Measurements from ENCODE around the gene RETREG2. TPM values are rescaled to one million over a fixed set of nuclear protein-coding genes. Genes with fewer than 3 reads are reported as not detected.

The RETREG2 gene
- polyA plus RNA-seq, 4 donors: 36.2 to 101 (median 54.5) TPM

DNA sequence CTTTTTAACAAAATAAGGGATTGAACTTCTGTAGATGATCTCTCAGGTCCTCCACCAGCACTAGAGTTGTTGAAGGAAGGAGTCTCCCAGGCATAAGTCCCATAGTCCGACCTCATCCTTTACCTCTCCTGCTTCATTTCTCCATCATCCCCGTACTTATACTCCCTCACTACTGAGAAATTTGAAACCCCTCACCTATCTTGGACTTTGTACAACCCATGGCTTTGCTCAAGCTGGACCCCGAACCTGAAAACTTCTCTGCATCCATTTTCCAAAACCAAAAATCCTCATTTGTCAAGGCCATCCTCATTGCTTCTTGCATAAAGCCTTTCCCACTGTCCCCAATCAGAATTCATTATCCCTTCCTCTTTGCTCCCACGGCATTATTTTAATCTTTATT, 17.0 kb upstream of the RETREG2 start:
- H3K27ac ChIP-seq (ENCODE audit: low read depth in 1 of 3, low read length in 2 of 3): peak overlapping the region; percentile 65 to 96 (median 92)
- peaks cover 2 to 11% (median 8%) of the 10 kb centered on the region in 3 donors for H3K4me1 ChIP-seq (ENCODE audit: control insufficient read depth in 3 of 3, insufficient read depth in 2 of 3, low read depth in 1 of 3, low read length in 2 of 3)
- peaks cover 0 to 10% (median 2%) of the 10 kb centered on the region in 3 donors for H3K36me3 ChIP-seq (ENCODE audit: control insufficient read depth in 3 of 3, insufficient read depth in 2 of 3, low read depth in 1 of 3, low read length in 3 of 3)
- no peaks in the 10 kb centered on the region for H3K27me3 ChIP-seq (ENCODE audit: control insufficient read depth in 3 of 3, insufficient read depth in 3 of 3, low read length in 3 of 3)
- DNase-seq (no peak), FAIRE-seq (no peak)
- H3K9me3 ChIP-seq (ENCODE audit: control insufficient read depth in 2 of 2, insufficient read depth in 1 of 2, low read depth in 1 of 2, low read length in 1 of 2): no peaks in the 10 kb centered on the region
- H3K4me3 ChIP-seq (ENCODE audit: low read depth in 1 of 3, low read length in 3 of 3): peak overlapping the region in 2 of 3 donors; percentile 49 to 76
- 32 to 61% (median 54%) methylated on average over 4 of the region's 4 CpGs for WGBS, 3 donors

- WGBS, 3 donors: 92 to 98% (median 98%) methylated on average over 6 of the region's 6 CpGs
- Histone ChIP-seq H3K36me3 (ENCODE audit: control insufficient read depth in 3 of 3, insufficient read depth in 2 of 3, low read depth in 1 of 3, low read length in 3 of 3) (peaks cover 0 to 10% (median 0%) of the 10 kb centered on the region in 3 donors), H3K27me3 (ENCODE audit: control insufficient read depth in 3 of 3, insufficient read depth in 3 of 3, low read length in 3 of 3) (no peaks in the 10 kb centered on the region), H3K27ac (ENCODE audit: low read depth in 1 of 3, low read length in 2 of 3) (no peak overlapping the region), H3K9me3 (ENCODE audit: control insufficient read depth in 2 of 2, insufficient read depth in 1 of 2, low read depth in 1 of 2, low read length in 1 of 2) (no peaks in the 10 kb centered on the region), H3K4me3 (ENCODE audit: low read depth in 1 of 3, low read length in 3 of 3) (no peak overlapping the region), H3K4me1 (ENCODE audit: control insufficient read depth in 3 of 3, insufficient read depth in 2 of 3, low read depth in 1 of 3, low read length in 2 of 3) (peaks cover 2 to 11% (median 8%) of the 10 kb centered on the region in 3 donors)
- DNase-seq (no peak), FAIRE-seq (no peak)
Observed at GRCh38 chr2:219163156-219163555, 14.9 kb upstream of the RETREG2 start.

DNA sequence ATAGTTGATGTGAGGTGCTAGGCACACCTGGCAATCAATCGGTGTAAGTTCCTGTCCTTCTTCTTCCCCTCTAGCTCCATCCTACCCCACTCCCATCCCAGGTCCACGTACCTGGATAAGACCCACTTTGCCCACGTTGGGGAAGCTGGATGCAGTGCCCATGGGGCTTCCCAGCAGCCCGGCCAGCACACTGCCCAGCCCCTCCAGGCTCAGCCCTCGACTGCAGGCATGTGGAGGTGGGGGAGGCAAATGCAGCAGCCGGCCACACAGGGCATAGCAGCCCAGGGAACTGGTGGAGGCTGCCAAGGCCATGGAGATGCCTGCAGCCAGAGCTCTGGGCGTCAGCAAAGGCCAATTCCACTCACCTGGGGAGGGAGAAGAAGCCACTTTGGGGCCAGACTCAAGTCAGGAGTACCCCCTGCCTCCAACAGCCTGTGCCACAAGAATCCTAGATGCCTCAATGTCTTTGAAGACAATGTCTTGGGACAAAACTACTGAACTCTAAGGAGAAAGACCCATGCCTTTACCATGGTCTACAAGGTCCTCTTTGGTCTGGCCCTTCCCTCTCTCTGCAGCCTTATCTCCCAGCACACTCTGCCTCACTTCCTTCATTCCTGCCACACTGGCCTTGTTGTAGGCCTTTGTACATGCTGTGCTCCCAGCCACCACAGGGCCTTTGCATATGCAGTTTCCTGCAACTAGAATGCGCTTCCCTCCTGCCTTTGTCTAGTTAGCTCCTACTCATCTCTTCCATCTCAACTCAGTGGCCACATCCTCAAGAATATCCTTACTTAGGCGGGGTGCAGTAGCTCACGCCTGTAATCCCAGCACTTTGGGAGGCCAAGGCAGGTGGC, 12.8 kb upstream of the RETREG2 start:
- 63 to 86% (median 78%) methylated on average over 10 of the region's 10 CpGs for WGBS, 3 donors
- Histone ChIP-seq H3K9me3 (ENCODE audit: control insufficient read depth in 2 of 2, insufficient read depth in 1 of 2, low read depth in 1 of 2, low read length in 1 of 2) (no peaks in the 10 kb centered on the region), H3K4me1 (ENCODE audit: control insufficient read depth in 3 of 3, insufficient read depth in 2 of 3, low read depth in 1 of 3, low read length in 2 of 3) (peaks cover 5 to 20% (median 5%) of the 10 kb centered on the region in 3 donors), H3K4me3 (ENCODE audit: low read depth in 1 of 3, low read length in 3 of 3) (no peak overlapping the region), H3K27me3 (ENCODE audit: control insufficient read depth in 3 of 3, insufficient read depth in 3 of 3, low read length in 3 of 3) (no peaks in the 10 kb centered on the region), H3K27ac (ENCODE audit: low read depth in 1 of 3, low read length in 2 of 3) (no peak overlapping the region), H3K36me3 (ENCODE audit: control insufficient read depth in 3 of 3, insufficient read depth in 2 of 3, low read depth in 1 of 3, low read length in 3 of 3) (peaks cover 0 to 8% (median 0%) of the 10 kb centered on the region in 3 donors)
- FAIRE-seq: no peak
- DNase-seq: no peak

DNA sequence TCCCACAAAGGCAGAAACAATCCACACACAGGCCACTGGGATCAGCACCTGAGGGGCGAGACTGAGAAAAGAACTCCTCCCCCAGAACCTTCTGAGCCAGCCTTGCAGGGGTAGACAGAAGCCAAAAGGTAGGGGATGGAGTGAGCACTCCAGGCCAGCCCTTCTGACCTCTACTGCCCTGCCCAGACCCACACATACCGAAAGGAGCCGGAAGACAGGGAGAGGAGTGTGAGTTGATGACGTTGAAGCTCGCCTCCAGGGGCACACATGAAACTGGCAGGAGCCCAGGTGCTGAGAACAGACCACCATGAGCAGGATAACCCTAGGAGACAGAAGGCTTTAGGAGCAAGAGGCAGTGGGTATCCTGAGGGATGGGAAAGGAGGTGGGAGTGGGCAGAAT, 10.1 kb upstream of the RETREG2 start:
- DNase-seq: no peak
- Histone ChIP-seq H3K27ac (ENCODE audit: low read depth in 1 of 3, low read length in 2 of 3) (no peak overlapping the region), H3K36me3 (ENCODE audit: control insufficient read depth in 3 of 3, insufficient read depth in 2 of 3, low read depth in 1 of 3, low read length in 3 of 3) (peaks cover 0 to 26% (median 5%) of the 10 kb centered on the region in 3 donors), H3K27me3 (ENCODE audit: control insufficient read depth in 3 of 3, insufficient read depth in 3 of 3, low read length in 3 of 3) (no peaks in the 10 kb centered on the region), H3K9me3 (ENCODE audit: control insufficient read depth in 2 of 2, insufficient read depth in 1 of 2, low read depth in 1 of 2, low read length in 1 of 2) (no peaks in the 10 kb centered on the region), H3K4me1 (ENCODE audit: control insufficient read depth in 3 of 3, insufficient read depth in 2 of 3, low read depth in 1 of 3, low read length in 2 of 3) (peaks cover 0 to 22% (median 5%) of the 10 kb centered on the region in 3 donors), H3K4me3 (ENCODE audit: low read depth in 1 of 3, low read length in 3 of 3) (no peak overlapping the region)
- 76 to 92% (median 83%) methylated on average over 5 of the region's 5 CpGs for WGBS, 3 donors
- FAIRE-seq: no peak

DNA sequence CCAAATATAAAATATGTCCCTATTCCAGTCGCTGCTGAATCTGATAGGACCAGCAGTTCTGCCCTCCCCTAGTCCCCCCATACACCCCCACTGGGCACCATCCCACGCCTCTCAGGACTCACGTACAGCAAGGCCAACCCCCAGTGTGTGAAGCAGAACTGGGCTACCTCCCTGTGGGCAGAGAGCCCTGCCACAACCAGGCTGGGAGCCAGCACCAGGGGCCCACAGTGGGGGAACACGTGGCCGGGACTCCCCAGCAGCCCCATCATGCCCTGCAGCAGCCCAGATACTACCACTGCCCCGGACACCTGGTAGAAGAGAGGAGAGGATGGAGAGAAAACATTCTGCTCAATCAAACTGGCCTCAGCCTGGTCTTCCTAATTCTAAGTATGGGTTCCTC, 9.5 kb upstream of the RETREG2 start:
- no peaks in the 10 kb centered on the region for H3K27me3 ChIP-seq (ENCODE audit: control insufficient read depth in 3 of 3, insufficient read depth in 3 of 3, low read length in 3 of 3)
- DNase-seq (no peak), FAIRE-seq (no peak)
- peaks cover 0 to 22% (median 5%) of the 10 kb centered on the region in 3 donors for H3K4me1 ChIP-seq (ENCODE audit: control insufficient read depth in 3 of 3, insufficient read depth in 2 of 3, low read depth in 1 of 3, low read length in 2 of 3)
- peaks cover 0 to 29% (median 8%) of the 10 kb centered on the region in 3 donors for H3K36me3 ChIP-seq (ENCODE audit: control insufficient read depth in 3 of 3, insufficient read depth in 2 of 3, low read depth in 1 of 3, low read length in 3 of 3)
- H3K9me3 ChIP-seq (ENCODE audit: control insufficient read depth in 2 of 2, insufficient read depth in 1 of 2, low read depth in 1 of 2, low read length in 1 of 2): no peaks in the 10 kb centered on the region
- H3K4me3 ChIP-seq (ENCODE audit: low read depth in 1 of 3, low read length in 3 of 3): no peak overlapping the region
- WGBS, 3 donors: 34 to 53% (median 47%) methylated on average over 6 of the region's 6 CpGs
- no peak overlapping the region for H3K27ac ChIP-seq (ENCODE audit: low read depth in 1 of 3, low read length in 2 of 3)

DNA sequence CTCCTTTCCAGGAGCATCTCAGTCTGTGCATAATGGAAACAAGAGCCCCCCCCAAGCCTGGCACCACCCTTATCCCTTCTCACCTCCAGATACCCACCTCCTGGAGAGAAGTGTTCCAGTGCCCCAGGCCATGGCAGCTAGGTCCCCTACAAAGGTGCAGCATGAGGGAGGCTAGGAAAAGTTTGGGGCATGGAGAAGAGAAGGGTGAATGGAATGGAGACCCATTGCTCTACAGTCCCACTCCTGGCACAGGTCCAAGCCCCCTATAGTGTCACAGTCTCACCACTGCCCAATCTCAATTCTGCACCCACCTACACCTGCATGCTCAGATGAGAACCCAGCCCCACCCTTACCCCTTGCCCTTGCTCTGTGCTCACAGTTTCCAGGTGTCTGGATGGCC, 9.1 kb upstream of the RETREG2 start:
- Histone ChIP-seq H3K36me3 (ENCODE audit: control insufficient read depth in 3 of 3, insufficient read depth in 2 of 3, low read depth in 1 of 3, low read length in 3 of 3) (peaks cover 2 to 33% (median 8%) of the 10 kb centered on the region in 3 donors), H3K9me3 (ENCODE audit: control insufficient read depth in 2 of 2, insufficient read depth in 1 of 2, low read depth in 1 of 2, low read length in 1 of 2) (no peaks in the 10 kb centered on the region), H3K4me3 (ENCODE audit: low read depth in 1 of 3, low read length in 3 of 3) (no peak overlapping the region), H3K27ac (ENCODE audit: low read depth in 1 of 3, low read length in 2 of 3) (no peak overlapping the region), H3K4me1 (ENCODE audit: control insufficient read depth in 3 of 3, insufficient read depth in 2 of 3, low read depth in 1 of 3, low read length in 2 of 3) (peaks cover 0 to 22% (median 5%) of the 10 kb centered on the region in 3 donors), H3K27me3 (ENCODE audit: control insufficient read depth in 3 of 3, insufficient read depth in 3 of 3, low read length in 3 of 3) (no peaks in the 10 kb centered on the region)
- FAIRE-seq: no peak
- peak in 1 of 2 donors; percentile 43 for DNase-seq

GRCh38 chr2:219169930-219170654, 8.0 kb upstream of the RETREG2 start, which contains the start of gene SLC23A3:
Gene SLC23A3 (minus strand): TSS chr2:219170029. CDS start chr2:219169984, 45 bp downstream.
- H3K9me3 ChIP-seq (ENCODE audit: control insufficient read depth in 2 of 2, insufficient read depth in 1 of 2, low read depth in 1 of 2, low read length in 1 of 2): no peaks in the 10 kb centered on the region
- FAIRE-seq (no peak), DNase-seq (peak; percentile 57 to 91)
- peaks cover 0 to 22% (median 7%) of the 10 kb centered on the region in 3 donors for H3K4me1 ChIP-seq (ENCODE audit: control insufficient read depth in 3 of 3, insufficient read depth in 2 of 3, low read depth in 1 of 3, low read length in 2 of 3)
- WGBS, 3 donors: 39 to 77% (median 63%) methylated on average over 10 of the region's 10 CpGs
- H3K27me3 ChIP-seq (ENCODE audit: control insufficient read depth in 3 of 3, insufficient read depth in 3 of 3, low read length in 3 of 3): no peaks in the 10 kb centered on the region
- H3K36me3 ChIP-seq (ENCODE audit: control insufficient read depth in 3 of 3, insufficient read depth in 2 of 3, low read depth in 1 of 3, low read length in 3 of 3): peaks cover 2 to 43% (median 16%) of the 10 kb centered on the region in 3 donors
- H3K4me3 ChIP-seq (ENCODE audit: low read depth in 1 of 3, low read length in 3 of 3): peak within 1 kb of the TSS in 1 of 3 donors; percentile 23
- peak within 1 kb of the TSS in 2 of 3 donors; percentile 2 to 13 for H3K27ac ChIP-seq (ENCODE audit: low read depth in 1 of 3, low read length in 2 of 3)

GRCh38 chr2:219171231-219171651, 6.8 kb upstream of the RETREG2 start:
- WGBS, 3 donors: 46 to 57% (median 47%) methylated on average over 6 of the region's 6 CpGs
- DNase-seq (peak; percentile 50 to 57), FAIRE-seq (no peak)
- H3K4me3 ChIP-seq (ENCODE audit: low read depth in 1 of 3, low read length in 3 of 3): no peak overlapping the region
- H3K27me3 ChIP-seq (ENCODE audit: control insufficient read depth in 3 of 3, insufficient read depth in 3 of 3, low read length in 3 of 3): no peaks in the 10 kb centered on the region
- peak overlapping the region in 2 of 3 donors; percentile 47 to 60 for H3K27ac ChIP-seq (ENCODE audit: low read depth in 1 of 3, low read length in 2 of 3)
- H3K36me3 ChIP-seq (ENCODE audit: control insufficient read depth in 3 of 3, insufficient read depth in 2 of 3, low read depth in 1 of 3, low read length in 3 of 3): peaks cover 2 to 50% (median 16%) of the 10 kb centered on the region in 3 donors
- H3K9me3 ChIP-seq (ENCODE audit: control insufficient read depth in 2 of 2, insufficient read depth in 1 of 2, low read depth in 1 of 2, low read length in 1 of 2): no peaks in the 10 kb centered on the region
- peaks cover 3 to 22% (median 7%) of the 10 kb centered on the region in 3 donors for H3K4me1 ChIP-seq (ENCODE audit: control insufficient read depth in 3 of 3, insufficient read depth in 2 of 3, low read depth in 1 of 3, low read length in 2 of 3)

All from small intestine (tissue), 7 donors.